K562 (cell line): ENCODE measurements around the gene UBE2I. TPM values are rescaled to one million over a fixed set of nuclear protein-coding genes. Genes with fewer than 3 reads are reported as not detected.

Source experiments
- KDM4B ChIP-seq, 2 experiments: fragments of 450-650 bp in 1 of 2; sonication (generic) in 1 of 2; IDR thresholded peaks; 2 replicates each; pipeline ENCODE4 v1.6.1; 2016 to 2017; ENCODE audit warnings: borderline replicate concordance in 2 of 2, antibody characterized with exemption in 1 of 2, low read depth in 1 of 2, mild to moderate bottlenecking in 1 of 2
- PTRF ChIP-seq: fragments of 450-650 bp; IDR thresholded peaks from 2 replicates; pipeline ENCODE4 v1.6.1; 2016; ENCODE audit warnings: mild to moderate bottlenecking, missing genetic modification characterization, missing compliant biosample characterization
- YY1 ChIP-seq, 3 experiments: IDR thresholded peaks; 2 replicates each; pipeline ENCODE4 v1.6.1; 2011; ENCODE audit warnings: low read length in 2 of 3, mild to moderate bottlenecking in 2 of 3, moderate library complexity in 2 of 3, borderline replicate concordance in 1 of 3, control low read depth in 1 of 3, low read depth in 1 of 3; ENCODE audit not compliant: insufficient read depth in 3 of 3, insufficient replicate concordance in 2 of 3, control insufficient read depth in 1 of 3, insufficient read length in 1 of 3; ENCODE audit errors: extremely low read depth in 1 of 3
- polyA plus RNA-seq, 8 experiments: library from polyadenylated mRNA; depleted of rRNA in 4 of 8; stranded (reverse) in 5 of 8; unstranded in 3 of 8; fragments of >200 nt; fragmentation: Nextera tagmentation in 2 of 8; fragmentation: Illumina TruSeq in 1 of 8; extraction: Ambion mirVana in 2 of 8; extraction: Trizol in 1 of 8; gene quantifications; 2 replicates each; pipeline versions ENCODE4 v1.2.1 to v1.2.3, GENCODE V29; 2011 to 2014; ENCODE audit warnings: inconsistent platforms in 1 of 8, missing spikeins in 1 of 8
- total RNA-seq, 7 experiments: library from RNA; depleted of rRNA in 6 of 7; stranded (reverse); fragments of >200 nt in 6 of 7; fragmentation: Illumina TruSeq in 2 of 7; extraction: Trizol in 2 of 7; gene quantifications; 2 replicates each; pipeline versions ENCODE4 v1.2.1 to v1.2.3, GENCODE V29; 2011 to 2021; ENCODE audit warnings: low replicate concordance in 1 of 7
- TF ChIP-seq, protein P1 (sequence below): fragments of 450-650 bp; formaldehyde crosslinking; IDR thresholded peaks from 2 replicates; pipeline ENCODE4 v1.4.0; 2020; ENCODE audit warnings: mild to moderate bottlenecking, moderate library complexity
- TF ChIP-seq, protein P2 (sequence below): sonication (generic); formaldehyde crosslinking; IDR thresholded peaks from 2 replicates; pipeline ENCODE4 v1.8.1; 2023; ENCODE audit warnings: mild to moderate bottlenecking, missing genetic modification reagents
- TF ChIP-seq, protein P3 (sequence below): IDR thresholded peaks from 2 replicates; pipeline ENCODE4 v1.6.1; 2011; ENCODE audit warnings: borderline replicate concordance, low read depth, mild to moderate bottlenecking, moderate library complexity, low read length; ENCODE audit not compliant: insufficient read depth, poor library complexity, severe bottlenecking
- TF ChIP-seq, protein P4 (sequence below), 2 experiments: fragments of 450-650 bp; formaldehyde crosslinking in 1 of 2; IDR thresholded peaks; 2 replicates each; pipeline versions ENCODE4 v1.4.0 to v1.6.1; 2014 to 2020; ENCODE audit warnings: mild to moderate bottlenecking in 2 of 2, borderline replicate concordance in 1 of 2, low read depth in 1 of 2
- TF ChIP-seq, protein P5 (sequence below), 2 experiments: fragments of 250-450 bp in 1 of 2; fragments of 450-650 bp in 1 of 2; sonication (Bioruptor Pico) in 1 of 2; IDR thresholded peaks; 2 replicates each; pipeline versions ENCODE4 v1.6.1 to v1.8.0; 2016 to 2021; ENCODE audit warnings: mild to moderate bottlenecking in 2 of 2, moderate library complexity in 2 of 2, missing compliant biosample characterization in 1 of 2, missing genetic modification characterization in 1 of 2

UBE2I gene
- total and polyA plus RNA-seq, 9 of the 15 experiments (the other 6 are each of a cell fraction or from before 2014, with no cell fraction given): 36.6 to 254 (median 104) TPM

DNA sequence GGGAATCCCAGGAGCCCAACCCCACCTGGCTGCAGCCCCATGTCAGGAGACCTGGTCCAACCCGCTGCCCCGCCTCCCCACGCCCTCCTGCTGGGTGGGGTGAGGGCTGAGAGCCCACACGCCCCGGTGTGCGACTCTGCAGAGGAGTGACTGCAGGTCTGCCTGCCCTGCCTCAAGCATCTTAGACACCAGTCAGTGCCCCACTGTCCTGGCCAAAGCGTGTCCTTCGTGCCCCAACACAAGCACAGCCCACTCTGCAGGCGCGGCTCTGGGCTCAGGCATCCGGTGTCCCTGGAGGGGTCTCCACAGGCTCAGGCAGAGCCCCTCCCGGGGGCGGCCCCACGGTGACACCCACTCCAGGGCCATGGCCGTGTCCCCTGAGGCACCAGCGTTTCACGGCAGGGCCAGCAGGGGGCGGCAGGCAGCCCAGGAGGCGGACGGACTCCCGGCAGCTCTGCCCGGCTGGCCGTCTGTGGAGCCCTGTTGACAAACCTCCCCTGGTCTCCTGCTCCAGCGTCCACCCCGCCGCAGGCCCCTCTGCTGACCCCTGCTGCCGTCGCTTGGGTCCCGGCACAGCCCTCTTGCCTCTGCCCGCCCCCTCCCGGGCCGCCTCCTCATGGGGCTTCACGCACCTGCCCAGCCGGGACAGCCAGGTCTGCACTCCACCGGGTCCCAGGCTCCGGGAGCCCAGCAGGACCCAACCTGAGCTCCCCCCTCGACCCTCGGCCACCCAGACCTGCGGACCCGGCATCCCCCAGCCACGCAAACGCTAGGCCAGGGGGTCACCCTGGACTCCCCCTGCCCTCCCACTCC is 8.6 kb upstream of the UBE2I start (continued):
- peak in 2 of 3 experiments; percentile 44 to 59 for TF ChIP-seq YY1 (IDR thresholded peaks at IDR 0.05; ENCODE audit: borderline replicate concordance in 1 of 3, control insufficient read depth in 1 of 3, extremely low read depth in 1 of 3, insufficient read depth in 3 of 3, insufficient read length in 1 of 3, insufficient replicate concordance in 2 of 3, low read depth in 1 of 3, low read length in 2 of 3)
- TF ChIP-seq, protein P1, sequence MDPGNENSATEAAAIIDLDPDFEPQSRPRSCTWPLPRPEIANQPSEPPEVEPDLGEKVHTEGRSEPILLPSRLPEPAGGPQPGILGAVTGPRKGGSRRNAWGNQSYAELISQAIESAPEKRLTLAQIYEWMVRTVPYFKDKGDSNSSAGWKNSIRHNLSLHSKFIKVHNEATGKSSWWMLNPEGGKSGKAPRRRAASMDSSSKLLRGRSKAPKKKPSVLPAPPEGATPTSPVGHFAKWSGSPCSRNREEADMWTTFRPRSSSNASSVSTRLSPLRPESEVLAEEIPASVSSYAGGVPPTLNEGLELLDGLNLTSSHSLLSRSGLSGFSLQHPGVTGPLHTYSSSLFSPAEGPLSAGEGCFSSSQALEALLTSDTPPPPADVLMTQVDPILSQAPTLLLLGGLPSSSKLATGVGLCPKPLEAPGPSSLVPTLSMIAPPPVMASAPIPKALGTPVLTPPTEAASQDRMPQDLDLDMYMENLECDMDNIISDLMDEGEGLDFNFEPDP: no peak
- TF ChIP-seq, protein P2, sequence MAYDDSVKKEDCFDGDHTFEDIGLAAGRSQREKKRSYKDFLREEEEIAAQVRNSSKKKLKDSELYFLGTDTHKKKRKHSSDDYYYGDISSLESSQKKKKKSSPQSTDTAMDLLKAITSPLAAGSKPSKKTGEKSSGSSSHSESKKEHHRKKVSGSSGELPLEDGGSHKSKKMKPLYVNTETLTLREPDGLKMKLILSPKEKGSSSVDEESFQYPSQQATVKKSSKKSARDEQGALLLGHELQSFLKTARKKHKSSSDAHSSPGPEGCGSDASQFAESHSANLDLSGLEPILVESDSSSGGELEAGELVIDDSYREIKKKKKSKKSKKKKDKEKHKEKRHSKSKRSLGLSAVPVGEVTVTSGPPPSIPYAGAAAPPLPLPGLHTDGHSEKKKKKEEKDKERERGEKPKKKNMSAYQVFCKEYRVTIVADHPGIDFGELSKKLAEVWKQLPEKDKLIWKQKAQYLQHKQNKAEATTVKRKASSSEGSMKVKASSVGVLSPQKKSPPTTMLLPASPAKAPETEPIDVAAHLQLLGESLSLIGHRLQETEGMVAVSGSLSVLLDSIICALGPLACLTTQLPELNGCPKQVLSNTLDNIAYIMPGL (CRISPR knock-in tag): peak; percentile 40; the same call in 1 of the 2 replicates
- TF ChIP-seq, protein P3, sequence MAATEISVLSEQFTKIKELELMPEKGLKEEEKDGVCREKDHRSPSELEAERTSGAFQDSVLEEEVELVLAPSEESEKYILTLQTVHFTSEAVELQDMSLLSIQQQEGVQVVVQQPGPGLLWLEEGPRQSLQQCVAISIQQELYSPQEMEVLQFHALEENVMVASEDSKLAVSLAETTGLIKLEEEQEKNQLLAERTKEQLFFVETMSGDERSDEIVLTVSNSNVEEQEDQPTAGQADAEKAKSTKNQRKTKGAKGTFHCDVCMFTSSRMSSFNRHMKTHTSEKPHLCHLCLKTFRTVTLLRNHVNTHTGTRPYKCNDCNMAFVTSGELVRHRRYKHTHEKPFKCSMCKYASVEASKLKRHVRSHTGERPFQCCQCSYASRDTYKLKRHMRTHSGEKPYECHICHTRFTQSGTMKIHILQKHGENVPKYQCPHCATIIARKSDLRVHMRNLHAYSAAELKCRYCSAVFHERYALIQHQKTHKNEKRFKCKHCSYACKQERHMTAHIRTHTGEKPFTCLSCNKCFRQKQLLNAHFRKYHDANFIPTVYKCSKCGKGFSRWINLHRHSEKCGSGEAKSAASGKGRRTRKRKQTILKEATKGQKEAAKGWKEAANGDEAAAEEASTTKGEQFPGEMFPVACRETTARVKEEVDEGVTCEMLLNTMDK: peak; percentile 91
- peak in 1 of 2 experiments; percentile 54; a peak in 1 of 4 replicates for TF ChIP-seq KDM4B (IDR thresholded peaks at IDR 0.05; ENCODE audit: borderline replicate concordance in 2 of 2, low read depth in 1 of 2)
- TF ChIP-seq PTRF: no peak
- TF ChIP-seq, protein P4, sequence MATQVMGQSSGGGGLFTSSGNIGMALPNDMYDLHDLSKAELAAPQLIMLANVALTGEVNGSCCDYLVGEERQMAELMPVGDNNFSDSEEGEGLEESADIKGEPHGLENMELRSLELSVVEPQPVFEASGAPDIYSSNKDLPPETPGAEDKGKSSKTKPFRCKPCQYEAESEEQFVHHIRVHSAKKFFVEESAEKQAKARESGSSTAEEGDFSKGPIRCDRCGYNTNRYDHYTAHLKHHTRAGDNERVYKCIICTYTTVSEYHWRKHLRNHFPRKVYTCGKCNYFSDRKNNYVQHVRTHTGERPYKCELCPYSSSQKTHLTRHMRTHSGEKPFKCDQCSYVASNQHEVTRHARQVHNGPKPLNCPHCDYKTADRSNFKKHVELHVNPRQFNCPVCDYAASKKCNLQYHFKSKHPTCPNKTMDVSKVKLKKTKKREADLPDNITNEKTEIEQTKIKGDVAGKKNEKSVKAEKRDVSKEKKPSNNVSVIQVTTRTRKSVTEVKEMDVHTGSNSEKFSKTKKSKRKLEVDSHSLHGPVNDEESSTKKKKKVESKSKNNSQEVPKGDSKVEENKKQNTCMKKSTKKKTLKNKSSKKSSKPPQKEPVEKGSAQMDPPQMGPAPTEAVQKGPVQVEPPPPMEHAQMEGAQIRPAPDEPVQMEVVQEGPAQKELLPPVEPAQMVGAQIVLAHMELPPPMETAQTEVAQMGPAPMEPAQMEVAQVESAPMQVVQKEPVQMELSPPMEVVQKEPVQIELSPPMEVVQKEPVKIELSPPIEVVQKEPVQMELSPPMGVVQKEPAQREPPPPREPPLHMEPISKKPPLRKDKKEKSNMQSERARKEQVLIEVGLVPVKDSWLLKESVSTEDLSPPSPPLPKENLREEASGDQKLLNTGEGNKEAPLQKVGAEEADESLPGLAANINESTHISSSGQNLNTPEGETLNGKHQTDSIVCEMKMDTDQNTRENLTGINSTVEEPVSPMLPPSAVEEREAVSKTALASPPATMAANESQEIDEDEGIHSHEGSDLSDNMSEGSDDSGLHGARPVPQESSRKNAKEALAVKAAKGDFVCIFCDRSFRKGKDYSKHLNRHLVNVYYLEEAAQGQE (IDR thresholded peaks at IDR 0.05; ENCODE audit: borderline replicate concordance): peak; percentile 25; the same call in 1 of the 2 replicates
- TF ChIP-seq, protein P4 (CRISPR knock-in tag; IDR thresholded peaks at IDR 0.05; ENCODE audit: low read depth): 0 out of 2 replicates have a peak, but pooled peaks have one; percentile 23
- TF ChIP-seq, protein P5, sequence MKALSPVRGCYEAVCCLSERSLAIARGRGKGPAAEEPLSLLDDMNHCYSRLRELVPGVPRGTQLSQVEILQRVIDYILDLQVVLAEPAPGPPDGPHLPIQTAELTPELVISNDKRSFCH (CRISPR knock-in tag; IDR thresholded peaks at IDR 0.05): no peak
- TF ChIP-seq, protein P5 (tag; IDR thresholded peaks at IDR 0.05): peak; percentile 44; the same call in 1 of the 2 replicates
